CD4-positive, alpha-beta T cell treated with Interleukin-2 at 100 ng/mL for 4 hours (primary cell): ENCODE measurements around the gene CEPT1.
"Not testable (repeated sequence)": the region's sequence is repeated elsewhere in the genome, so short reads cannot be mapped to it uniquely, and the experiment has no call there.

Experiments used
- DNase-seq: peaks from one replicate; pipeline ENCODE4 v3.0.0-alpha.2; 2020; ENCODE audit warnings: low spot score

CEPT1 gene

DNA sequence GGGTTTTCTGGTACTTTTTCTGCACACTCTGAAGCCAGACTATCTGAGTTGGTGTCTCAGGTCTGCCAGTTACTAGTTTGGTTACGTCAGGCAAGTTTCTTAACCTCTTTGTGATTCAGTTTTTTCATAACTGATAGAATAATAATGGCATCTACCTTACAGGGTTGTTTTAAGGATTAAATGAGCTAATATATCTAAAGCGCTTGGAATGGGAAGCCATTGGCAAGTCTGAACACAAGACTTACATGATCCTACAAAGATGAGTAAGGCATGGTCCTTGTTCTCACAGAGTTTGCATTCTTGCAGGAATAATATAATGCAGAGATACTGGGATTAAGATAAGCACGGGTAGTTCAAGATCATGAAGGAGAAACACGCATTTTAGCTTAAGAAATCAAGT, 69.6 kb downstream of the CEPT1 start:
- no peak for DNase-seq

DNA sequence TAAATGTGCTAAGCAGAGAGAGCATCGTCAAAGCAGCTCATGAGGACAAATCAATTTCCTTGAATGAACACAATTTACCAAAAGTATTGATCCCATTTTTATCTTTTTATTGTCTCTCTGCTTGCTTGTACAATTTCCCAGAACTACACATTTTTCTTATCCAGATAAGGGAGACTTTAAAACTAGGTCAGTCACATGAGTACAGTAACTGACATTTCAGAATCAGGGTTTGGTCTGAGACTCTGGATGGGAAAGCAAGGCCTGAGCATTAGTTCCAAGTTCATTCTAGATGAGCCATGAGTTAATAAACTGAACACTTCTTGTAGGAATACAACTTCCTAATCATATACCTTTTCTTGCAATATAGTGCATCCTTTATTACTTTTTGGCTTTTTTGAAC, 71.9 kb downstream of the CEPT1 start:
- no peak for DNase-seq

DNA sequence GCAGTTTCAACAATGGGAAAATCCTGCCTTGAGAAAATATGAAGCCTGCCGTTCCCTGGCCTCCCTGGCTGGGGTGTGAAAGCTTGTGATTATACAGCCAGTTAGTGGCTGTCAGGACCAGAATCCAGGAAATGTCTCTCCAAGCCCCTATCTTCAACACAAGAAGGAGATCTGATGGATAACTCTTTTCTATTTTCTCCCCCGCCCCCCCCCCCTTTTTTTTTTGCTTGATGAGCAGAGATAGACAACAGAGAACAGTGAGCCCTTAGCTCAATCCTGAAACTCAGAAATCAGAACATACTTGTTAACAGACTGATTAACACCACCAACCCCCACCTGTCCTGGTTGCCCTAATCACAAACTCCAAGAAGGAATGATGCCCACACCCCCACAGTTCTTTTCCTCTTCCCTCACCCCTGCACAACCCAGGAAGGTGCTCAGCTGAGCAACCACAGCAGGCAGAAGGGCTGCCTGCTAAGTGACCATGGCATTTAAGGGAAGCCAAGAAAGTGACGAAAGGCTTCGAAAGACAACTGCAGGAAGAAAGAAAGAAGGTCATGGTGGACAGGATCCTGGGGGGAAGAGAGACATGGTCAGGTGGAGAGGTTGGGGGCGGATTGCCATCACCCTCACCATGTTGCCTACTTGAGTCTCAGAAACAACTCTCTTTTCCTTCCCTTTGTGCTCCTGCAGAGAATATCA, 72.8 kb downstream of the CEPT1 start:
- no peak for DNase-seq

DNA sequence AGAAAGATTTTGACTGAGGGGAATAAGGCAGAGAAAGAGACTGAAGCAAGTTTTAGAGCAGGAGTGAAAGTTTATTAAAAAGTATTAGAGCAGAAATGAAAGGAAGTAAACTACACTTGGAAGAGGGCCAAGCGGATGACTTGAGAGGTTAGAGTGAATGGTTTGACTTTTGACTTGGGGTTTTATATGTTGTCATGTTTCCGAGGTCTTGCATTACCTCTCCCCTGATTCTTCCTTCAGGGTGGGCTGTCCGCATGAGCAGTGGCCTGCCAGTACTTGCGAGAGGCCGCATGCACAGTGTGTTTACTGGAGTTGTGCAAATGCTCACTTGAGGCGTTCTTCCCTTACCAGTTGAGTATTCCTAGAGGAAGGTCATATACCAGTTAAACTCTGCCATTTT, 73.4 kb downstream of the CEPT1 start:
- DNase-seq: peak; percentile 48

DNA sequence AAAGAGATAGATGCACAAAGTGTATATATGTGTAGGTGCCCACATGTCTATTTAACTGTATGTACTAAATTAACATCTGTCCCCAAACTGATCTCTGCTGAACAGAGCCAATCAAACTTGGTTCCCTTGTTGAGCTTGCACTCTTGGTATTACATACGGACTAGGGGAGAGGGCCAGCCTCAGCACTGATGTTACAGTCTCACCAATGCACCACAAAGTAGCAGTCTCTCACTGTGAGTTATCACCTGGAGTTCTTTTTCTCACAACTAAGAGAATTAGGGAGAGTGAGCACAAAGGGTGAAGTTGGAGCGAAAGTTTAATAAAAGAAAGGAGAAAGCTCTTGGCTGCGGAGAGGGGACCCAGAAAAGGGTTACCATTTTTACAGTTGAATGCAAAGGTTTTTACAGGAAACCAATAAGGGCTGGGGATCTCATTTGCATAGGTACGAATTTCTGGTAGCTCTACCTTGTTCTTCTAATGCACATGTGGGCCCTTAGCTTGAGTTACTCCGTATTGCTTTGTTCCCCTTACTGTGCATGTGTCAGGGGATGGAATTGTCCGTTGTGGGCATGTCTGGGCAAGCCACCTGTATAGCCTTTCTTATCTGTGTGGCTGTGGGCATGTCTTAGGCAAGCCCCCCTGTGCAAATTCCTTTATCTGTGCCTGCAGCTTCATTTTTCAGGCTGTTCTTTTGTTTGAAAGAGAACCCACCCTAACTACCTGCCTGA, 74.2 kb downstream of the CEPT1 start:
- DNase-seq: no peak

DNA sequence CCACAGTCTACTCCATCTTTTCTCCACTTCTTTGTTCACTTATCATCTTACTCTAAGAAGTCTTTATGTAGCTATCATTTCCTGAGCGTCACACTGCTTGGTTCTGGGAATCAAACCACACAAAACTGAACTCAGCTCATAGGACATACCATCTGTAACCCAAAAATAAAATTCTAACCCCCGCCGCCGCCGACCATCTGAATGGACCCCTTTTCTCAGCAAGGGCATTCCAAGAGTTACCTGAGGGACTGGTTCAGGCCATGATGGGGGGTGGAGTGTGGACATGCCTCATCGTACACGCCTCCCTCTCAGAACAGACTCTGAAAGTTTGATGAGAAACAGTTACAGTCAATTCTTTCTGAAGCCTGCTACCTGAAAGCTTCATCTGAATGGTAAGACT, 74.9 kb downstream of the CEPT1 start:
- DNase-seq: peak; percentile 72

DNA sequence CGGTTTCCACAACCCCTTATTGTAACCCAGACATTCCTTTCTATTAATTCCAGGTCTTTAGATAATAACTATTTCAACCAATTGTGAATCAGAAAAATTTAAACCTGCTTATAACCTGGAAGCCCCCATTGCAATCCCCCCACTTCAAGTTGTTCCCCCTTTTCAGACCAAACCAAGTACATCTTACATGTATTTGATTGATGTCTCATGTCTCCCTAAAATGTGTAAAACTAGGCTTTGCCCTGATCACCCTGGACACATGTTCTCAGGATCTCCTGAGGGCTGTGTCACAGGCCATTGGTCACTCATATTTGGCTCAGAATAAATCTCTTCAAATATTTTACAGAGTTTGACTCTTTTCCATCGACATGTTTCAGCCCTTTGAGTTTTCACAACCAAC, 75.3 kb downstream of the CEPT1 start:
- not testable (repeated sequence) for DNase-seq

DNA sequence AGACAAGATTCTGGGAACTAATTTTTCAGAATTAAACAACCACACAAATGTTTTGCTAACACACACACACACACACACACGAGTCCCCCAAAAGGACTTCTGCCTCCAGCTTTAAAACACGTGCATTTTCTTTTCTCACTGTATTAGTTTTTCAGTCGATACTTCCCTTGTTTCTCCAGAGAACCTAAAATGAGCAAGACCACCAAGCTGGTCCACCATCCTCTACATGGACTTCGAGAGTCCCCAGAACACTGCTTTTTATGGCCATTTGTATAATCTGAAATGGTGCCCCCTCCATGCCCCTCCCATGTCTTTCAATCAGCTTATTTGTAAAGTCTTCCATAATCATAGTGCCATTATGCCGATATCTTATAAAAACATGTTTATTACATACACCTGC, 76.7 kb downstream of the CEPT1 start:
- no peak for DNase-seq

DNA sequence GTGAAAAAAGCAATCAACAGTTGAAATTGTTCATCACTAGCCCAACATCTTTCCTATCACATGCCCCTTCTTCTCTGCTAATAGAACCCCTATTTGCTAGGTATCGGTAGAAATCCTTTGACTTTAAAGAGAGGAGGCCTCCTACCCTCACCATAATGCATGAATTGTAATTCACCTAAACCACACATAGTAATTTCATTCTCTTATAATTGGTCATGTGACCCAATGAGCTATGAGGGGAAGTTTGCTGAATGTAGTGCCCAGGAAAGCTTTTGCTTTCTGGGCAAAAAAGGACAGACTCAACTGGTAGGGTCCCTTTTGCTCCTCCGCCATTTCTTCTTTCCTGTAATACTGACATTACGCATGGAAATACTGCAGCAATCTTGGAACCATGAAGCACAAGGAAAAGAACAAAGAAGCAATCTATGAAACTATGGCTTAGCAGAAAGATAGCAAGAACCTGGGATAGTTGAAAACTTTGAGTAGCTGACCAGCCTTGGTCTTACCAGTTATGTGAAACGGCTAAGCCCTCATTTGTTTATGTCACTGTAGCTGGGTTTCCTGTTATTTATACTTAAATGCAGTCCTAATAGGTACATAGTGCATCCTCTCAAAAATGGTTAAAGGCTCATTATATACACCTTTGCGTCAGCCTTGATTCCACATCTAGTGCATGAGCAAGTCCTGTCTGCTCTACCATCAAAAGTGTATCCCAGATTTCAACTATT, 77.3 kb downstream of the CEPT1 start:
- no peak for DNase-seq

DNA sequence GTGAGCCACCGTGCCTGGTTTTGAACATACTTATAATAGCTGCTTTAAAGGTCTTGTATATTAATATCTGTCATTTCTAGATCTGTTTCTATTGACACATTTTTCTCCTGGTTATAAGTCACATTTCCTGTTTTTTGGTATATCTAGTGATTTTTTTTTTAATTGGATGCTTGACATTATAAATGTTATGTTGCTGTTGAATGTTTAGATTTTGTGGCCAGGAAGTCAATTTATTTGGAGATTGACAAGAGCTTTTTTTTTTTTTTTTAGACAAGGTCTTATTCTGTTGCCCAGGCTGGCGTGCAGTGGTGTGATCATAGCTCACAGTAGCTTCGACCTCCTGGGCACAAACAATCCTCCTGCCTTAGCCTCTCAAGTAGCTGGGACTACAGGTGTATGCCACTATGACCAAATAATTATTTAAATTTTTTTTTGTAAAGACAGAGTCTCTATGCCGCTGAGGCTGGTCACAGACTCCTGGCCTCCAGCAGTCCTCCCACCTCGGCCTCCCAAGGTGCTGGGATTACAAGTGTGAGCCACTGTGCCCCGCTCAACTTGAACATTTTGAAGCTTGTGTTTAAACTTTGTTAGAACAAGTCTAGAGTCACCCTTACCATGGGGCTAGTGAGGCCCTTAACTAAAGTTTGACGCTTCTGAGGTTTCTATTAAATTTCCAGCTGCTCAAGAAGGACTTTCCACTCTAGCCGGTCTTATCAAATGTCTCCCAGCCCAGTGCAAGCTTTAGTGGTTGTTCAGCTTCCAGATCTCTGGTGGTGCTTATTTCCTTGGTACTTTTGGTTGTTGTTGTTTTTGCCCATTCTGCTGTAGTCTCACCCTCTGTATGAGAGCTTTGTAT, 78.9 kb downstream of the CEPT1 start:
- no peak for DNase-seq

DNA sequence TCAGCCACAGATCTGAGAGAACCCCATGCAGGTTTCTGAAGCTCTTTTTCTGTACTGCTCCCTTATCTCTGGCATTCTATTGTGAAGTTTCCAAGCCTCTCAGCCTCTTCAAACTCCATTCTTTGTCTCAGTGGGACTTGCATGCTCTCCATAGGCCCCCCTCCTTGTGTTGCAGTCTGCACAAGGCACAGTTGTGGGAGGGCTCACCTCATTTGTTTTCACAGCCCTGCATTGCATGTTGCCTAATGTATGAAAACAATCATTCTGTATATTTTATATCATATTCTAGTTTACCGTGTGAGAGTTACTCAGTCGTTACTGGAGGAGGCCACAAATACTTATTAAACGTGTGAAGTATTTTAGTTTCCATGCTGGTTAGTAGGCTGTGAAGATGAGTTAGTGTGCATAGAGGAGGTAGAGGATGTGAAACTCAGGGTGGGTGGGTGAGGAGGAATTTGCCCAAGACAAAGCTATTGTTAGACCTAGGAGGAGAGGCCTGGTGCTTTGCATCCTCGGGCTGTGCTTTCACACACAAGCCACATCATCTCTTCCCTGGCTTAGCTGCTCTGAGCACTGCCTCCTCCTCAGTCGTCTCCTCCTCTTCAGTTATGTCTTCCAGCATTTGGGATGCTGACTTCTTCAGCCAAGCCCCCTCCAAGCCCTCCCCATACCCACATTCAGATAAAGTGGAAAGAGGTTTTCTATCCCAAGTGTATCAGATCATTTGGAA, 79.7 kb downstream of the CEPT1 start:
- peak; percentile 30 for DNase-seq

DNA sequence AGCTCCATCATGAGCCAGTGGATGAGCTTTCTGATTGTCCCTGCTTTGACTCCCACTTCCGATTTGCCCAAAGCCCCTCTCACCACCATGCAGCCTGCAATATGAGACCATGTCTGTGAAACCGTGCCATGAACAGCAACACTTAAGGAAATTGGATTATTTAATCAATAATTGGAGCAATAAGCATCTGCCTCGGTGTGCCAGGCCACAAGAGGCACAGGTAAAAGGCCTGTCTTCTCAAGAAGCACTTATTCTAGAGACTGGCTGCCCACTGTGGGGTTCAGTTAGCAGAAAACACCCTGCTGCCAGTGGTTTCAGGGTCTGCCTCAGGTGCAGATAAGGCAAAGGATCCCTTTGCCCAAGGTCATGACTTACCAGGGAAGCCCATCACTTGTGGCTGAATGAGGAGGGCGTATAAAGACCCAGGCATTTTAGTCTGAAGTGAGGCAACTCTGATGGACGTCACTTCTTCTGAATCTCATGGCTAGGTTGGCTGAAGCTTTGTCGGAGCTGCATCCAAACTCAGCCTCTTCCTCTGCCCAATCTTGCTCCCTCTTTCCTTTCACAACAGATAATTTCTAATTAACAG, 80.4 kb downstream of the CEPT1 start:
- DNase-seq: no peak

DNA sequence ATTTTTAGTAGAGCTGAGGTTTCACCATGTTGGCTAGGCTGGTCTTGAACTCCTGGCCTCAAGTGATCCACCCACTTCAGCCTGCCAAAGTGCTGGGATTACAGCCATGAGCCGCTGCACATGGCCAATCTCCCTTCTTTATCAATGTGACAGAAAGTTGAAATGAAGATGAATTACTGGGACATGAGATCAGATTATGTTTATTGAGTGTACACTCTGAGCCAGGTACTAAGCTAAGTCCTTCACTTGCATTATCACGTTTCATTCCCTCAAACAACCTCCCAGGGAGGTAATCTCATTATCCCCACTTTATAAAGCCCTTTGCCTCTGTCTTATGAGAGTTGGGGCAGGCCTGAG, 81.2 kb downstream of the CEPT1 start:
- no peak for DNase-seq

DNA sequence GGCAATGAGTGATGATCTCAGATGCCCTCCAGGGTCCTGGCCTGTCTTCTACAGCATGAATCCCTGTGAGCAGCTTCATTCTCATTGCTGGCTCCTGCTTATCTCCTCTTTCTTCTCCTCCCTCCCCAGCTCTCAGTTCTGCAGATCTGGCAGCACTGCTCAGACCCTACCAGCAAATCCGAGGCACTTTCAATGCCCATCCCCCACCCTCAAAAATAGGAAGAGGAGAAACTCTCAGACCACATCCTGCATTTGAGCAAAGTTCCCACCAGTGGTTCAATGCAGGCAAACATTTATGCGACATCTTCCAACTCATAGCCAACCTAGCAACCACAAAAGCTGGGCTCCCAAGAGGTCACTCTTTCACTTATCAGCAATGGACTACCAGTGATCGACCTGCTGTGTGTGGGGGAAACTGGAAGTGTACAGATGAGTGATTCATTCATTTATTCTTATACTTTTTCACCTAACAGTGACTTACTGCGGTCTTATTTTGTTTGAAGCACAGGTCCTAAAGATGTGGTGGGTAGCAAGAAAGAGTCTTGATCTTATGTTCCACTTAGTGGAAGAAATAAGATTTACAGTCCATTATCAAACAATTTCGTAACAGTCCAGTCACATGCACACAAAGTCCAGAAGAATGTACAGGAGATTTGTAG, 81.7 kb downstream of the CEPT1 start:
- DNase-seq: peak; percentile 59

DNA sequence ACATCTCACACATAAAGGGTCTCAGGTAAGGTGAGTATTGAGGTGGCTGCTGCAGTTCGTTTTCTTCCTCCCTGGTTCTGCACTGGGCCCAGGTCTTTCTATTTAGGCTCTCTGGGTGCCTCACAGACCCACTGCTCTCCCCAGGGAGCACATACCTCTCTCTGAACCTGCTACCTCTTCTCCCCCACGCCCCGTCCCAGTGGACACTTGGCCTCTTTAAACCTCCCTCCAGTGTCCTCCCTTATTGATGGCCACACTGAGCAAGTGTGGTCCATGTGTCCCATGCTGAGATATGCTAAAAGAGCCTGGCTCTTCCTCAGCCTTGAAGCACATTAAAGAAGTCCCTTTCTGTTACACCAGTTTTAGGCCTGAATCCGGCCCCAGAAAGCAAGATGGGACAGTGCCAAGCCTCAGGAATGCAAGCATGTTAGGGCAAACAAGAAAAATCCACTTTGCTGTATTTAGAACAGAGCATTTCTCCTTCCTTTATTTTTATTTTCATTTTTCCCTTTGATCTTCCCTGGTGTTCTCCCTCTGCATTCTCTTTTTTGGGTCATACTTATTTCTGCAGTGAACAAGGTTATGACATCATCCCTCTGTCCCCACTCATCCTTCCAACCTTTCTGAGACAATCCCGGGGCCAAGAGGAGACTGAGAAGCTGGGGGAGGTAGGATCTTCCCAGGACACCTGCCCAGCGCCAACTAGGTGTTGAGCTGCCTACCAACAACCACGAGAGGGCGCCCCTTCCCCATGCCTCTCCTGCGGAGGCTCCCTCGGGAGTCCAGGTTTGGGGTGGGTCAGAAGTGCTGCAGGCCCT, 82.5 kb downstream of the CEPT1 start:
- DNase-seq: peak; percentile 78

DNA sequence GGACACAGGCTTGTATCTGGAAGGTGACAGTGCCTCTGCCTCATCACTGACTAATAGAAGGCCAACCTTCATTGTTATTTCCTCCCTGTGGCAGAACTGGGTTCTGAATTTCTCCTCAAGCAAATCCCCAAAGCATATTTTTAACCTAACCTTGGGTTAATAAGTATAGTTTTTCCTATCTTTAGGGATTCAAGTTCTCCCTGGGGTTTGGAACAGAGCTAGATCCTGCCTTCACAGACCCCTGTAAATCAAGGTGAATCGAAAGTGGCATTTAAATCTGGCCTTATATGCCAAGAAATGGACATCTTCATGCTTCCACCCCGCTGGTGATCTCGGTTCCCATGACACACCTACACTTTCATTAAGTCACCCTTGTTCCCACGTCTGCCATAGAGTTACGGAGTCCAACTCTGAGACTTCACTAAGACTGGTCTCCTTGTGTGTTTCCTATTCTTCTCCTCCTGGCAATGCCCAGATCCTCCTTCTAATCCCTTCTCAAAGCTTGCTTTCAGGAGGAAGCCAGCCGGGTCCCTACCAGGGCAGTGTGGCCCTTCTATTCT, 83.2 kb downstream of the CEPT1 start:
- DNase-seq: no peak

DNA sequence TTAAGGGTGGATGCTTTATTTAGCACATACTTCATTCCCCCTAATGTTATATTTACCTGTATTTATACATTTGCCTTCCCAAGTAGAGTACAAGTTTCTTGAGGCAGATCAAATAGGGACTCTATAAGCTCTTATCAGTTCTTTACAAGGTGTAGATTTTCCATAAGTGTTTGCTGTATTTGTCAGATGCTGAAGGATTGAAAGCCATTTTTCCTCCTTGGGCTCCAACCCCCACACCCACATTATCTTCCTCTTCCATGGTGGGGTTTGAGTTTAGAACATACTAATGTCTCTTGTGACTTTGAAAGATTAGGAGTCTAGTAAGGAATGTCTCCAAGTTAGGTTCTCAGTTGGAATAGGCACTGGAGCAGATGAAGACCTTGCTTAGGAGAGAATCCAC, 85.1 kb downstream of the CEPT1 start:
- no peak for DNase-seq

DNA sequence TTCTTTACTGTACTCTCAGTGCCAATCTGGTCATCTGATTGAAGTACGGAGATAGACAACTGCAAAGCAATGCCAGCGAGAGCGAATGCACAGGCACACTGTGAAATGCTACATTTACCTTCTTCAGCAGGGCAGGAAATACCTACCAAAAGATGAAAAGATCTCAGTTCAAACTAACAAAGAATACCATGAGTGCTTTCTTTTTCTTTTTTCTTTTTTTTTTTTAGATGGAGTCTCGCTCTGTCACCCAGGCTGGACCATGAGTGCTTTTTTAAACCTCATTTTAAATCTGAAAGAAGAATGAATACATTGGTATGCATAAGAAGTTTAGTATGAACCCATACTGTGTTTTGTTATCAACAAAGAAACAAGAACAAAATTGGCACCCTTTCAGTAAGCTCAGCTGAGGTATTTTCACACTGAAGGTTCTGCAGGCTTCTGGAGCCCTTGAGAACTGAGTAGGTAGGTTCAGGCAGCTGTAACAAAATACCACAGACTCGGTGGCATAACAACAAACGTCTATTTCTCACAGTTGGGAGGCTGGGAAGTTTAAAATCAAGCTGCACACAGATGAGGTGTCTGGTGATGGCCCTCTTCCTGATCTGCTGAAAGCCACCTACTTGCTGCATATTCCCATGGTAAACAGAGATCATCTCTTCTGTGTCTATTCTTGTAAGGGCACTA, 85.8 kb downstream of the CEPT1 start:
- peak; percentile 48 for DNase-seq

DNA sequence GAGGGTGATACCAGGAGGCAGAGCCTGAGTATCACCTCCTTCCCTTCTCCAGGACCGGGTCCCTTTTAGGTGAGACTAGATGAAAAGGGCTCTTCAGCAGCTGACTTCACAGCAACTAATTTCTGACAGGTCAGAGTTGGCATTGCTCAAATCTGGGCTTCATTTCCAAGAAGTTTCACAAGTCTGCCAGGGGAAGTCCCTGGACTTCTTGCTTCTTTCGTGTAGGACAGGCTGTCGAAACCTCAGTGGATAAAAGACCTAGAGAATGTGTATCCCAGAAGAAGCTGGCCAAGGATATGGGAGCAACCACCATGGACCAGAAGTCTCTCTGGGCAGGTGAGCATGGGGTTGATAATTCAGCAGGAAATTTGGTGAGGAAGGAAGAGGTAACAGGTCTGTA, 87.4 kb downstream of the CEPT1 start, which contains the start of gene CHI3L2:
TSS of gene CHI3L2 (plus strand) at position 280 of the 400 bp plus-strand sequence. CDS start at position 297, 17 bp downstream.
- no peak for DNase-seq
